ENCODE measurements around the gene KCNC1. TPM values are rescaled to one million over a fixed set of nuclear protein-coding genes. Genes with fewer than 3 reads are reported as not detected.
A peak's percentile ranks its signal among the peaks of the same experiment; 100 is the strongest.

The KCNC1 gene
- total and polyA plus RNA-seq, 2 of the 13 experiments (the other 11 are each of a cell fraction or from before 2014, with no cell fraction given), result 0.01 to 0.04 TPM

- TF ChIP-seq STAT6 (CRISPR knock-in tag; IDR thresholded peaks at IDR 0.05; ENCODE audit: borderline replicate concordance), result no peak
- TF ChIP-seq DR1 (CRISPR knock-in tag; IDR thresholded peaks at IDR 0.05), result peak; percentile 49; the same call in 1 of the 2 replicates
- TF ChIP-seq ZNF646 (CRISPR knock-in tag; IDR thresholded peaks at IDR 0.05), result 0 out of 2 replicates have a peak, but pooled peaks have one; percentile 23
- peak; percentile 85 for TF ChIP-seq HINFP (CRISPR knock-in tag; IDR thresholded peaks at IDR 0.05; ENCODE audit: low read depth)
- TF ChIP-seq CHD2 (IDR thresholded peaks at IDR 0.05; ENCODE audit: low read depth, low read length), result peak; percentile 79; the same call in 1 of the 2 replicates
- peak; percentile 98; the same call in 1 of the 2 replicates for TF ChIP-seq NFIB (CRISPR knock-in tag; IDR thresholded peaks at IDR 0.05; ENCODE audit: borderline replicate concordance)
- peak; percentile 94 for TF ChIP-seq TRIM24 (CRISPR knock-in tag; IDR thresholded peaks at IDR 0.05)
- no peak for TF ChIP-seq TIGD3 (CRISPR knock-in tag; IDR thresholded peaks at IDR 0.05; ENCODE audit: borderline replicate concordance)
- TF ChIP-seq EP300 (IDR thresholded peaks at IDR 0.05; ENCODE audit: low read depth in 2 of 2, low read length in 2 of 2), result peak; percentile 87 to 93; a peak in 3 of 4 replicates
- TF ChIP-seq EP300 (CRISPR knock-in tag; IDR thresholded peaks at IDR 0.05; ENCODE audit: borderline replicate concordance), result peak; percentile 87
- no peak for TF ChIP-seq NR3C1 (CRISPR knock-in tag; IDR thresholded peaks at IDR 0.05)
- peak; percentile 93 for TF ChIP-seq NCOR1 (IDR thresholded peaks at IDR 0.05; ENCODE audit: borderline replicate concordance, low read length)
- TF ChIP-seq JARID2 (CRISPR knock-in tag; IDR thresholded peaks at IDR 0.05; ENCODE audit: insufficient replicate concordance), result no peak
- TF ChIP-seq ZBTB38 (CRISPR knock-in tag; IDR thresholded peaks at IDR 0.05), result peak; percentile 66; the same call in 1 of the 2 replicates
These were observed 35.6 kb downstream of the KCNC1 start (continued) for GRCh38 chr11:17770048-17770652.

Data from HepG2 (cell line).